HG03045 (cell line): ENCODE data around the gene FLAD1.
"Not testable (repeated sequence)": the region's sequence is repeated elsewhere in the genome, so short reads cannot be mapped to it uniquely, and the experiment has no call there.

Experiments
- ATAC-seq: cut with Tn5 transposase; IDR thresholded peaks from one replicate; pipeline ENCODE4 v1.9.1; 2021; ENCODE audit warnings: mild to moderate bottlenecking, moderate library complexity; ENCODE audit not compliant: unreplicated experiment

Gene FLAD1

GRCh38 chr1:154988058-154988954 lies 5.2 kb downstream of the FLAD1 start:
- ATAC-seq = no peak

- ATAC-seq = no peak
Measured at GRCh38 chr1:154989195-154989860, 6.2 kb downstream of the FLAD1 start.

- ATAC-seq = no peak
Measured at GRCh38 chr1:154990276-154990675, 7.1 kb downstream of the FLAD1 start.

GRCh38 chr1:154992721-154993571 lies 9.8 kb downstream of the FLAD1 start:
- no peak for ATAC-seq

GRCh38 chr1:154993572-154994268 lies 10.6 kb downstream of the FLAD1 start, which contains the start of gene LENEP:
Gene LENEP, plus strand, starts transcription at chr1:154993586. Its CDS starts 22 bp downstream, at chr1:154993608.
- ATAC-seq = no peak

- ATAC-seq = no peak
Measured at GRCh38 chr1:154994269-154994587, 11.1 kb downstream of the FLAD1 start.

- ATAC-seq = no peak
Measured at GRCh38 chr1:154994591-154994990, 11.4 kb downstream of the FLAD1 start.

GRCh38 chr1:154995301-154995983 lies 12.3 kb downstream of the FLAD1 start:
- ATAC-seq = not testable (repeated sequence)

GRCh38 chr1:154996966-154997701 lies 14.0 kb downstream of the FLAD1 start:
- no peak for ATAC-seq

- no peak for ATAC-seq
Measured at GRCh38 chr1:154998201-154998780, 15.1 kb downstream of the FLAD1 start.

GRCh38 chr1:154998818-154999570 lies 15.8 kb downstream of the FLAD1 start:
- ATAC-seq = no peak

GRCh38 chr1:154999571-155000410 lies 16.6 kb downstream of the FLAD1 start:
- no peak for ATAC-seq

- no peak for ATAC-seq
Measured at GRCh38 chr1:155000411-155000725, 17.2 kb downstream of the FLAD1 start.

- peak; percentile 43 for ATAC-seq
Measured at GRCh38 chr1:155000726-155001424, 17.7 kb downstream of the FLAD1 start.

- ATAC-seq = no peak
Measured at GRCh38 chr1:155001425-155001674, 18.2 kb downstream of the FLAD1 start.

- peak; percentile 51 for ATAC-seq
Measured at GRCh38 chr1:155001675-155002463, 18.7 kb downstream of the FLAD1 start.
